ENCODE measurements around the gene SLC35G1. TPM values are rescaled to one million over a fixed set of nuclear protein-coding genes. Genes with fewer than 3 reads are reported as not detected.

SLC35G1 gene
- total RNA-seq, 1 donor, result 1.7 TPM

Other genes starting within 250 kb of the SLC35G1 start
- gene FRA10AC1, start 191.4 kb upstream of the SLC35G1 start, total RNA-seq, result 12.2 TPM
- 0.21 TPM for gene LGI1, start 136.0 kb upstream of the SLC35G1 start, total RNA-seq
- gene PLCE1, start 100.0 kb downstream of the SLC35G1 start, total RNA-seq, result not detected

All from mononuclear cell (primary cell).